DMS53 (cell line): ENCODE data around the gene ZNF154.
"Not testable (repeated sequence)": the region's sequence is repeated elsewhere in the genome, so short reads cannot be mapped to it uniquely, and the experiment has no call there.

ENCODE experiments used
- DNase-seq: peaks from one replicate; lab custom pipeline; 2025; lab: John Stamatoyannopoulos, UW

The ZNF154 gene

DNA sequence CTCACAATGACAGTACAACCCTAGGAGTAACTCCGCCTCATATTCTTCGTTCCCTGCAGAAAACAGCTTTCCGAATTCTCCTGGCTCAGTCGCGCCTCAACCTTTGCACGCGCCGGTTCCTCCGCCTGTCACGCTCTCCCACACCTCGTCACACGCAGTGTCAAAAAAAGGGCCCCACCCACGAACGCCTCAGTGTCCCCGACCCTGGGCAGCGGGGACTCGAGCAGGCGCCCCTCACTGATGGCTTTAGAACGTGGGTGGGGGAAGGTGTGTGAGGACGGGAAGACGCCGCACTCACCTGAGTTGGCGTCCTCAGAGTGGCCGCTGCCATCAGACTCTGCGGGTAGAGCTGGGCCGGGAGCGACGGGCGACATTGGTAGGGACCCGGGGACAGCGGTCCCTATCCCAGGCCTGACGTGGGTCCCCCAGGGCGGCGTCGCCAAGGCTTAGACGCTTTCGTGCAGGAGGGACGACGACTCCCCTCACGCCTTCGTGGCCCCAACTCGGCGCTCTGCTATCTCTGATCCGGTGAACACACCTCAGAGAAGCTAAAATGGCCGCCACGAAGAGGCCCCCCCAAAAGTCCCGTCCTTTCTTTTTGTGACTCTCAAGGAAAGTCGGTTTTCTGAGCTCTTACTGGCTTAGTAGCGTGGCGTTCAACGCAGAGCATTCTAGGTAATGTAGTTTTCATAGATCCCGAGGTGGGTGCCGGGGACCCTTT, at the start of gene ZNF154:
Gene ZNF154, minus strand, starts transcription at position 564 of the 721 bp plus-strand sequence. Its CDS starts 233 bp downstream, at position 331.
- DNase-seq, result no peak

DNA sequence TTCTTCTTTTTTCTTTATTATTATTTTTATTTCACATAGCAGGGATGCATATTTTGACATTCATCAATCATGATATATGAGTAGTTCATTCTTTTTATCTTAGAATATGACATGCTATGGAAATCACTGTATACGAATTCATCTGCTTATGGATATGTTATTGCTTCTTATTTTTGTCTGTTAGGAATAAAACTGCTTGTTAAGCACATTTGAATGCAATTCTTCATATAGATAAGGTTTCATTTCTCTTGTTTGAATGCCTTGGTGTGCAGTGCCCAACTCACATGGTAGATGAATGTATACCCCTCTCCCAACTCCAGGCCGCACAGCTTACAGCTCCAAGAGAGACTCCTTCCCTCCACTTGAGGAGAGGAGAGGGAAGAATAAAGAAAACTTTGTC, 48.9 kb upstream of the ZNF154 start:
- no peak for DNase-seq

DNA sequence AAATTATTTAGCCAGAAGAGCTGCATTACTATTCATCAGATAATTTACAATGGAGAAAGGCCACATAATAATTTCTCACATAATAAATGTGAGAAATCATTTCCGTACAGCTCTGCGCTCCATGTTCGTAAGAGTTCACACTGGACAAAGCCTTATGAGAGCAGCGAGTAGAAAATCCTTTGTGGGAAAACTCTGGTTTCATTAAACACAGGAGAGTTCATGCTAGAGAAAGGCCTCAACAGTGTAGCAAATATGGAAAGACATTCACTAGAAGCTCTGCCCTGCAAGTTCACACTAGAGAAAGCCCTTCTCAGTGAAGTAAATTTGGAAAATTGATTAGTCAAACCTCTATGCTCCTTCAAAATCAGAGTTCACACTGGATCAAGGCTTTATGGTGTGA, 46.0 kb upstream of the ZNF154 start:
- DNase-seq, result no peak

DNA sequence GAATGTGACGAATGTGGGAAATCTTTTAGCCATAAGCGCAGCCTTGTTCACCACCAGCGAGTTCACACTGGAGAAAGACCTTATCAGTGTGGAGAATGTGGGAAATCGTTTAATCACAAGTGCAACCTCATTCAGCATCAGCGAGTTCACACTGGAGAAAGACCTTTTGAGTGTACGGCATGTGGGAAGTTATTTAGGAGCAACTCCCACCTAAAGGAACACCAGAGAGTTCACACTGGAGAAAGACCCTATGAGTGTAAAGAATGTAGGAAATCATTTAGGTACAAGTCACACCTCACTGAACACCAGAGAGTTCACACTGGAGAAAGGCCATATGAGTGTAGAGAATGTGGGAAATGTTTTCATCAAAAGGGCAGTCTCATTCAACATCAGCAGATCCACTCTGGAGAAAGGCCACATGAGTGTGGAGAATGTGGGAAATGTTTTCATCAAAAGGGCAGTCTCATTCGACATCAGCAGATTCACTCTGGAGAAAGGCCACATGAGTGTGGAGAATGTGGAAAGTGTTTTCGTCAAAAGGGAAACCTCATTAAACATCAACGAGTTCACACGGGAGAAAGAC, 45.2 kb upstream of the ZNF154 start:
- DNase-seq, result no peak

DNA sequence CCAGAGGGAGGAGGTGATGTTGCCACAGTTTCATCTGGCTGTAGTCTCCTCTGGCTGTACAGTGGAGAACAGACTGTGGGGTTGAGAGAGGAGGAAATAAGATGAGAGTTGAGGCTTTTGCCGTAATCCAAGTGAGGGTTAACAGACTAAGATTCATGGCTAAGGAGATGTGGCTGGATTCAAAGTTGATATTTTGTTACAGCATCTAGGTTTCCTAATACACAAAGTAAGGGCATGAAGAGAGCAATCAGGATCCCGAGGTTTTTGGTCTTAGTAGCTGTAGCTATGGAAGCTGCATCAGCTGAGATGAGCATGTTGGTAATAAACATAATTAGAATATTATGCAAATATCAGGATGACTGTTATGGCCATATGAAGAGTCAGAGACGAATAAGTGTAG, 39.0 kb upstream of the ZNF154 start:
- no peak for DNase-seq

DNA sequence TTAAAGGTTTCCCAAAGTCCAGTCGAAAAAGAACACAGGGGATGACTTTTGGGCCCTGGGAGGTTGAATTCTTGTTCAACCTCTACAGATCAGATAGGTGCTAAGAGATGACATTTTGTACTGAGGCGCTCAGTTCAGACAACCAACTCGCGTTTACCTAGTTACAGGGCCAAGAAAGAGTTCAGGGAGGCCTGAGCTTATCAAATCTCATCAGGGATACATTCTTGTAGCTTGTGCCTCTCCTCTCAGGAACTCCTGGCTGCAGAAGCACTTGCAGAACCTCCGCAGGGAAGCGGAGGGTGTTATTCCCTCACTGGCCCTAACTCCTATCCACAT, 38.4 kb upstream of the ZNF154 start:
- DNase-seq, result no peak

DNA sequence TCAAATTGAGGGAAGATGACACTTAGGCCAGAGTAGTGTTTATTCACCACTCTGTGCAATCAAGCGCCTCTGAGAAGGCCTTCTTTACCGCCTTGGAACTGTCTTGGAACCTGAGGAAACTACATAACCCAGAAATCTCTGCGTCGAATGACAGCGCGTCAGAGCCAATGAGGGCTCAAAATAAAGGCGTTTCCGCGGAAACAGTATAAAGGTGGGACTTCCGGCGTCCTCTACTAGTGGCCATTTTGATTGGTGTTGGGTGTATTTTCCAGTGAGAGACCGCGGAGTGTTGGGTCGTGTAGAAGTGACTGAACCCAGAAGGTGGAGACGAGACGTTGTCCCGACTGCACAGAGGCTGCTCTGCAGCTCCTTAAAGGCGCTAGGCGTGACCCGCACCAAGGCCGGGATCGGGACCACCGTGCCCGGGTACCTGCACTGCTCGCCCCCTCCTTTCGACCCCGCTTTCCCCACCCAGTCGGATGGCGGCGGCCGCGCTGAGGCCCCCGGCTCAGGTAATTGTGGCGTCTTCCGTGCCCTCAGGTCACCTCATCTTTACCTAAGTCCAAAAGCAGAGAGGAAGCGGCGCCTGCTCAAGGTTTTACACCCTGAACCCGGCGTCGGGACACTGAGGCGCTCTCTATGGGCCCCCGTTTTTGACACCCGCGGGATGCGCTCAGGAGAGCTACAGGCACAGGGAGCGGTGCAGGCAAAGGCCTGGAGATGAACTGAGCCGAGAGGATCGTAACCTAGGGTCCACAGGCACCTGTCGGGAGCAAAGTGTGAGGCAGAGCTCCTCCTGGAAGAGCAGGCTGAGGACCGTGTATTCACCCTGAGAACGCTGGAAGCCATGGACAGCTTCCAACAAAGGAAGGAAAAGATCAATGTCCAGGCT, 37.8 kb upstream of the ZNF154 start, which contains the start of gene ZNF776:
Gene ZNF776, plus strand, starts transcription at position 236 of the 892 bp plus-strand sequence. Its CDS starts 244 bp downstream, at position 480.
- peak; percentile 93 for DNase-seq

DNA sequence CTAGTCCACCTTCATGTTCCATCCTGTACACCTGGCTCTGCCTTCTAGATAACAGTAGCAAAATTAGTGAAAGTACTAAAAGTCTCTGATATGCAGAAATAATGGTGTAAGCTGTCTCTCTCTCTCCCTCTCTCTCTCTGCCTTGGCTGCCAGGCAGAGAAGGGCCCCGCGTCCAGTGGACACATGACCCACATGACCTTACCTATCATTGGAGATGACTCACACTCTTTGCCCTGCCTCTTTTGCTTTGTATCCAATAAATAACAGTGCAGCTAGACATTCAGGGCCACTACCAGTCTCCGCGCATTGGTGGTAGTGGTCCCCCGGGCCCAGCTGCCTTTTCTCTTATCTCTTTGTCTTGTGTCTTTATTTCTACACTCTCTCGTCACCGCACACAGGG, 29.8 kb upstream of the ZNF154 start:
- DNase-seq, result not testable (repeated sequence)

DNA sequence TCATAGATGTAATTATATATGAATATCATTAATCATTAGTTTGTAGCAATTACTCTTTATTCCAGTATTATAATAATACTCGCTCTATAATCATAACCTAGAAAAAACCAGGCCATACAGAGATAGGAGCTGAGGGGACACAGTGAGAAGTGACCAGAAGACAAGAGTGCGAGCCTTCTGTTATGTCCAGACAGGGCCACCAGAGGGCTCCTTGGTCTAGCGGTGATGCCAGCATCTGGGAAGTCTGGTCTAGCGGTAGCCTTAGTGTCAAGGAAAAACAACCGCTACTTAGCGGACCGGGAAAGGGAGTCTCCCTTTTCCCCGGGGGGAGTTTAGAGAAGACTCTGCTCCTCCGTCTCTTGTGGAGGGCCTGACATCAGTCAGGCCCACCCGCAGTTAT, 29.3 kb upstream of the ZNF154 start:
- peak; percentile 47 for DNase-seq

DNA sequence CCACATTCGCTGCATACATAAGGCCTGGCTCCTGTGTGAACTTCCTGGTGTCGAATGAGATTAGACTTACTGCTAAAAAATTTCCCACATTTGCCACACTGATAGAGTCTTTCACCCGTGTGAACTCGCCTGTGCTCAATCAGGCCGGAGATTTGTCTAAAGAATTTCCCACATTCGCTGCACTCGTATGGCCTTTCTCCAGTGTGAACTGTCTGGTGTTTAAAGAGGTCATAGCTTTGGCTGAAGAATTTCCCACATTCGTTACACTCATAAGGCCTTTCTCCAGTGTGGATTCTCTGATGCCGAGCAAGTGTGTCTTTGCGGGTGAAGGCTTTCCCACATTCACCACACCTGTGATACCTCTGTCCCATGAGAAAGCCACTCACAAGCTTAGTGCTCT, 11.9 kb upstream of the ZNF154 start:
- DNase-seq, result no peak

DNA sequence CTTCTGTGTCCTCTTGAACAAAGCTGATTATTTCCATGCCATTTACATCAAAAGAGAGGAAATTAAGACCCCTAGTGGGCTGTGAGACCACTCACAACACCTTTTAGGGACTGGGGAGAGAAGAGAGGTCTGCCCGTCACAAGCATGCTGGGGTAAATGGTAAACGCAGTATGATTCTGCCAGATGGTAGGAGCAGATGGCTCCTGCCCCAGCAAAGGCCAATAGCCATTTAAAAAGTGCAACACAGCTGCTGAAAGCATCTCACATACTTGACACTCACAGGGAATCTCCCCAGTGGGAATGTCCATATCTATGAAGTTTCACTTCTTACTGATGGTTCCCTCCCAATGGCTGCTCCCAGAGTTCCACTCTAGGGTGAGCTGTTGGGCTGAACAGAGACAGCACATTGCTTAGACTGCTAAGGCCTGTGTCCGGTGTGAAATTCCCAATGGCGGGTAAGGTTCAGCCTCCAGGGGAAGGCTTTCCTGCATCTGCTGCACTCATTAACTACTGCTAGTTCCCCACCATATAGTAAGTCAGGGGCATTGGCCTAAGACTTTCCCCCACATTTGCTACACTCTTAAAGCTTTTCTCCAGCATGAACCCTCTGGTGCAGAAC, 11.0 kb upstream of the ZNF154 start:
- no peak for DNase-seq

DNA sequence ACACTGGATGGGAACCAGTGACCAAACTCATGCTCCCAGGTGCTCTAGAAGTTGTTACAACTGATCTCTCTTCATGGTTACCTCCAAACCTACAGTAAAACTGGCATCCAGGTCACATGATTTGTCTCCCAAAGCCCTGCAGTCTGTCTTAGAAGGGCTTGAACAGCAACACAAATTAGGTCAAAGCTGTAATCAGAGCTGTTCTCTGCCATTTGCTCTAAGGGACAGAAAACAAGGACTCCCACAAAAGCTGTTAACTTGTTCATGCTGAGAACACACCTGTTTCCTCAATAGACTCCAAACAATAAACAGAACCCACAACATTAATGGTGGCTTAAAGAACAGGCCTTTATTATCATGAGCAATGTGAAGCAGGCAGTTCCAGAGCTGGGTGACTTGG, 10.4 kb upstream of the ZNF154 start:
- no peak for DNase-seq

DNA sequence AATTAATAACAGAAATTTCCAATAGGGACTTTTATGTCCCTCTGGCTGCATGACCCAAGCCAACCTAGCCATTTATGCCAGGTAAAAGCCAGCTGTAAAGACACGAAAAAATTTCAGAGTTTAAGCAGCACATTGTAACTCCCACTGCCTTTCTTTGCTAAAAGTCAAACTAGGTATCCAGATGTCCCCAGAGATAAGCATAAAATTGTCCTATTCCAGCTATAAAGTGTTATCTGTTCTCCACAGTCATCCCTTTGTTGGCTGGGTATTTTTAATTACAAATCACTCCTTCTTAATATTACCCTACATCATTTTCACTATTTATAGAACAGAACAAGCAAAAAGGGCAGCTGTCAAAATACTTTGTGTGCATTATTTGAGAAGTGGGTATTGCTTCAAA, 3.2 kb upstream of the ZNF154 start:
- DNase-seq, result no peak

DNA sequence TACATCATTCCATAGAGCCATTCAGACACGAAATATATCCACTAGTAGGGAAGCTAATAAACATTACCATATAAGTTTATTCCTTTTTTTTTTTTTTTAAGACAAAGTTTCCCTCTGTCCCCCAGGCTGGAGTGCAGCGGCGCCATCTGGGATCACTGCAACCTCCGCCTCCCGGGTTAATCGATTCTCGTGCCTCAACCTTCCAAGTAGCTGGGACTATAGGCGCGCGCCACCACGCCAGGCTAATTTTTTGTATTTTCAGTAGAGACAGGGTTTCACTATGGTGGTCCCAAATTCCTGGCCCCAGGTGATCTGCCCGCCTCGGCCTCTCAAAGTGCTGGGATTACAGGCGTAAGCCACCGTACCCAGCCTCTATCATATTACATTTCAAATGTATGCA, 612 bp upstream of the ZNF154 start:
- no peak for DNase-seq

DNA sequence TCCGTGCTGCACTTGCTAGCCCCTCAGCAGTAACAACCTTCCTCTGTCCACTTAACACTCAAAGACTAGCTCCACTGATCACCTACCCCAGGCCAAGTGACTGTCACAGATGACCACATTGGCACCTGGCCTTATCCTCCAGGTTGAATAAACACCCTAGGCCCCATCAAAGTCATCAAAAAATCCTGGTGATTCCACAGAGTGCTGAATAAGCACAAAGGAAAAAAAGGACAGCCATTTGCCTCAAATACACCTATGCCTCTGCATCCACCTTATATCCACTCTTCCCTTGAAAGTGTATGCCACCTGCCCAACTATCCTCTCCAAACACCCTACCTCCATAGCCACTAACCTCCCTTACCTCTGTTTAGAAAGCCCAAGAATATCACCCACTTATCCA, 2.7 kb downstream of the ZNF154 start:
- DNase-seq, result no peak

DNA sequence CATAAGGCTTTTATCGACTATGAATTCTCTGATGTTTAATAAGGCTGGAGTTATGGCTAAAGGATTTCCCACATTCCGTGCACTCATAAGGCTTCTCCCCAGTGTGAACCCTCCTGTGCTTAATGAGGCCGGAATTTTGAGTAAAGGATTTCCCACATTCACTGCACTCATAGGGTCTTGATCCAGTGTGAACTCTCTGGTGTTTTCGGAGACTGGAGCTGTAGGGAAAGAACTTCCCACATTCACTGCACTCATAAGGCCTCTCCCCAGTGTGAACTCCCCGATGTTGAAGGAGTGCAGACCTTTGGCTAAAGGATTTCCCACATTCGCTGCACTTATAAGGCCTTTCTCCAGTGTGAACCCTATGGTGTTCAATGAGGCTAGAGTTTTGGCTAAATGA, 7.4 kb downstream of the ZNF154 start:
- no peak for DNase-seq

DNA sequence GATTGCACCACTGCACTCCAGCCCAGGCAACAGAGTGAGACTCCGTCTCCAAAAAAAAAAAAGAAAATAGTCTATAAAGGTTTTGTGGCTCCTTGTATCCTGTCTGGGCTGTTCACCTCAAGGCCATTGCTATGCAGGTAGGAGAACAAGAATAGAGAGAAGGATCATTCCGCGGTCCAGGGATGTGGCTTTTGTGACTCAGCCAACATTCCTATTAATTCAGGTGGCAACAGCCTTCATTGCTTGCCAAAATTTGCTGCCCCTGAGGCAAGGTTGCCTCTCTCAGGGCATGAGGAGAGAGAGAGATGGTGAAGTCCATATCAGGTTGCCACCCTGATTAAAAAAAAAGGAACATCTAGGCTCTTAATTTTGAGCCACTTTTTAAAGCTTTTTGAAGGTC, 19.3 kb downstream of the ZNF154 start:
- DNase-seq, result no peak

DNA sequence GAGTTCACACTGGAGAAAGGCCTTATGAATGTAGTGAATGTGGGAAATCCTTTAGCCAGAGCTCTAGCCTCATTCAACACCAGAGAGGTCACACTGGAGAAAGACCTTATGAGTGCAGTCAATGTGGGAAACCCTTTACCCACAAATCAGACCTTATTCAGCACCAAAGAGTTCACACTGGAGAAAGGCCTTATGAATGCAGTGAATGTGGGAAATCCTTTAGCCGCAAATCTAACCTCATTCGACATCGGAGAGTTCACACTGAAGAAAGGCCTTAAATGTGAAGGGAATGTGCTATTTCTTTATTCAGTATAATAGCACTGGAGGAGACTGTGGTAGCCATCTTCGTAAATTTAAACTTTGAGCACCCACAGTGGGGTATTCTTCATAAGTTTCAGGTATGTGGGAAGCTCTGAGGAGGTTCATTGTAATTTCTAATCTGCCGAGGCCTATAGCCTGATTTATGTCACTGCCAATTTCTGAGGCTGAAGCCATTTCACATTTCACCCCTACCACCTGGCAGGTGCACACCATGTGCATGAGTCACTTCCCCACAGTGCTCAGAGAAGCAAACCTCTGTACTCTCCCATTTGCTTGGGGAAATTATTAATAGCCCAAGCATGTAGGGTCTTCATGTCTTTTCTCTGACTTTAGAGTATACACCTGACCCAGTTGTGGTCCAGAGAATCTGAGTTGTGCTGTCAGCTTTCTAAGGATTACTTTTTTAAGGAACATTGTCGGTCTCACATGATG, 20.8 kb downstream of the ZNF154 start:
- DNase-seq, result peak; percentile 28

DNA sequence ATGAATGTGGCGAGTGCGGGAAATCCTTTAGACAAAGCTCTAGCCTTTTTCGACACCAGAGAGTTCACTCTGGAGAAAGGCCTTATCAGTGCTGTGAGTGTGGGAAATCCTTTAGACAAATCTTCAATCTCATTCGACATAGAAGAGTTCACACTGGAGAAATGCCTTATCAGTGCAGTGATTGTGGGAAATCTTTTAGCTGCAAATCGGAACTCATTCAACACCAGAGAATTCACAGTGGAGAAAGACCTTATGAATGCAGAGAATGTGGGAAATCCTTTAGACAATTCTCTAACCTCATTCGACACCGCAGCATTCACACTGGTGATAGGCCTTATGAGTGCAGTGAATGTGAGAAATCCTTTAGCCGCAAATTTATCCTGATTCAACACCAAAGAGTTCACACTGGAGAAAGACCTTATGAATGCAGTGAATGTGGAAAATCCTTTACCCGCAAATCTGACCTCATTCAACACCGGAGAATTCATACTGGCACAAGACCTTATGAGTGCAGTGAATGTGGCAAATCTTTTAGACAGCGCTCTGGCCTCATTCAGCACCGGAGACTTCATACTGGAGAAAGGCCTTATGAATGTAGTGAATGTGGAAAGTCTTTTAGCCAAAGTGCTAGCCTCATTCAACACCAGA, 21.5 kb downstream of the ZNF154 start:
- DNase-seq, result no peak

DNA sequence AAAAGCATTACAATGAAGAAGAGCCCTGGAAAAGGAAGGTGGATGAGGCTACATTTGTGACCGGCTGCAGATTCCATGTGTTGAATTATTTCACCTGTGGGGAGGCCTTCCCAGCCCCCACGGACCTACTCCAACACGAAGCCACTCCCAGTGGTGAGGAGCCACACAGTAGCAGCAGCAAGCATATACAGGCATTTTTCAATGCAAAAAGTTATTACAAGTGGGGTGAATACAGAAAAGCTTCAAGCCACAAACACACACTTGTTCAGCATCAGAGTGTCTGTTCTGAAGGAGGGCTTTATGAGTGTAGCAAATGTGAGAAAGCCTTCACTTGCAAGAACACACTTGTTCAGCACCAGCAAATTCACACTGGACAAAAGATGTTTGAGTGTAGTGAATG, 22.3 kb downstream of the ZNF154 start:
- DNase-seq, result no peak

DNA sequence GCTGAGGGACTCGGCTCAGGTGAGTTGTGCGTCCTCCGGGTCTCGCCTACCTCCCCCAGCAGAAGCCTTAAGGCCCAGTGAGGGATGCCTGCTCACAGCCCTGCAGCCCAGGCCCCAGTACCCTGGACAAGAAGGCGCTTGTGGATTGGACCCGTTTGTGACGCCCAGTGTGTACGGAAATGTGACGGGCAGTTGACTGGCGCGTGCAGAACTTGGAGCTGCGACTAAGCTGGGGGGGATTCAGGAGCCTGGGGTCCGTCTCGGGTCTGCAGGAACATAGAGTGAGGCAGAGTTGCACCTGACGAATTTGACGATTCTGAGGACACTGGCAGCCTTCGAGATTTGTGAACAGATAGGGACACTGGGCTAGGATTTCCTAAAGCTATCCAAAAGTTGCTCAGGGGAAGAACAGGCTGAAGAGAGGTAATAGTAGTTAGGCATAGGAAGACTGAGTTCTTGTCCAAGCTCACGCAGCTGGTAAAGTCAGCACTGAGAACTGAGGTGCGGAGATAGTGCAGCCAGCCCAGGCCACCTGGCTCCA, 26.7 kb downstream of the ZNF154 start:
- peak; percentile 30 for DNase-seq
